Fibroblast of skin of scalp (primary cell): ENCODE results near the gene TBX18. TPM values are rescaled to one million over a fixed set of nuclear protein-coding genes. Genes with fewer than 3 reads are reported as not detected.
A peak's percentile ranks its signal among the peaks of the same experiment; 100 is the strongest.

Source experiments
- DNase-seq: peaks from one replicate; pipeline ENCODE4 v3.0.0-alpha.2; 2013
- polyA plus RNA-seq, 2 experiments: library from polyadenylated mRNA; unstranded; fragments of 120-200 nt; gene quantifications; one replicate each; pipeline ENCODE4 v1.2.1, GENCODE V29; 2013; ENCODE audit not compliant: insufficient read length in 2 of 2

TBX18 gene
- 26.0 TPM for polyA plus RNA-seq (2013, experiment 1 of 2; ENCODE audit: insufficient read length)
- 29.8 TPM for polyA plus RNA-seq (2013, experiment 2 of 2; ENCODE audit: insufficient read length)

DNA sequence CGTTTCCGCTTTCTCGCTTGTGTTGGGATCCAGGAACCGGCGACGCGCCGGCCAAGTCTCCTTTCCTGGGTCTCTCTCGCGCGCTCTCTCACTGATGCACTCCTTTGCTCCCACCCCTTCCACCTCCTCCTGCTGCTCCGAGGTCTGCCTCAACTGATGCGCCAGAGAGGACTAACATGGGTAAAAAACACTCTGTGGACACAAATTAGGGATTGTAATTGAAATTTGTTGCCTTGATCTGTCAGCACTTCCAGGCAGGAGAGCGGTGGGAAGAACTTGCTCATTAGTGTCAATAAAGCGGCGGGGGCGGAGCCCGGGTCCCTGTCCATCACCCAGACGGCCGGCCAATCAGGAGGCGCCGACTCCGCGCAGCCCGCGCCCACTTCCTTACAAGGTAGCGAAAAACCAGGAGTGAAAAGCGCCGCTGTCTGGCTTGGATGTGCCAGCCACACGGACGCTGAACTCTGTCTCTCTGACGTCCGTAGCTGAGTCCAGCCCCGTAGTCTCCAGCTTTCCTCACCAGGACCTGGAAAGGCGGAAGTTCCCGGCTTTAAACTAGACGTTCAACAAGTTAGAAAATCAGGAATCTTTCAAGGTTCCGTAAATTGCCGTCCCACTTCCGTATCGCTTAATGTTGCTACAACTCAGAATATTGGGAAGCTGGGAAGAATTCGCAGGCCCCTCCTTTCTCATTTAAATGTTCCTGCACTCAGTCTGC, at the start of gene TBX18:
TSS of gene TBX18 (minus strand) at position 267 of the 718 bp plus-strand sequence. CDS start 417 bp downstream, outside the sequence.
- DNase-seq, result peak; percentile 99

DNA sequence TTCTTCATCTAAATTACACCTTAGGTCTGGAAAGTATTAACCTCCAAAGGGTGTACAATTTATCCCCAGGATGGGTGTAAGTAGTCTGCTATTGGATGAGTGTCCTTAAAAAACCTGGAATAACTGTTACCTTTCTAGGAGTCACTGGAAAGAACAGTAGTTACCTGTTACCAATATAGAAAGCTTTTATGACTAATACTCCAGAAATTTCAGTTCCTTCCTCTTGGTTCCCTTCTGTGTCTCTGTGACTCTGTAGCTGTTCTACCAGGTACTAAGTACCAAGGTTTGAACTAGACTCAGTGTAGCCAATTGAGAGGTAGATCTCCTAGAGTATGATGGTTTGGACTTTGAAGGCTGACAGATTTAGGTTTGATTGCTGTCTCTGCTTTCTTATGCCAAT, 47.0 kb upstream of the TBX18 start:
- no peak for DNase-seq

DNA sequence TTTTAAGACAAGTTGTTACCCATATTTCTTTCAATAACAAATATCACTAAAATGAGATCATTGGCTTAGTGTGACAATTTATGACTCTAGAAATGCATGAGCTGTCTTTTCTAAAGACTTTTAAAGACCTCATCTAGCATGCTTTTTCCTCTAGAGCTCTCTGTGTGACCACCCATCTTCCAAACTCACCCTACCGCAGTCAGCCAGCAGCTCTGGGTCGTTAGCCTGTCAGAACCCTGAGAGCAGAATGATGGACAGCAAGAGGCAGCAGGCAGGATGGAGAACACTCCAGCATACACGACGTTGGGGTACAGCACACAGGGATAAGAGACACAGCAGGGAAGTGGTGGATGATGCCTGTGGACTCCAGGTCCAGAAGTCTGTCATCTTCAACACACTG, 45.1 kb upstream of the TBX18 start:
- no peak for DNase-seq

- DNase-seq, result no peak
Measured at GRCh38 chr6:84808491-84809061, 44.2 kb upstream of the TBX18 start.

- no peak for DNase-seq
Measured at GRCh38 chr6:84805145-84805544, 40.7 kb upstream of the TBX18 start.

DNA sequence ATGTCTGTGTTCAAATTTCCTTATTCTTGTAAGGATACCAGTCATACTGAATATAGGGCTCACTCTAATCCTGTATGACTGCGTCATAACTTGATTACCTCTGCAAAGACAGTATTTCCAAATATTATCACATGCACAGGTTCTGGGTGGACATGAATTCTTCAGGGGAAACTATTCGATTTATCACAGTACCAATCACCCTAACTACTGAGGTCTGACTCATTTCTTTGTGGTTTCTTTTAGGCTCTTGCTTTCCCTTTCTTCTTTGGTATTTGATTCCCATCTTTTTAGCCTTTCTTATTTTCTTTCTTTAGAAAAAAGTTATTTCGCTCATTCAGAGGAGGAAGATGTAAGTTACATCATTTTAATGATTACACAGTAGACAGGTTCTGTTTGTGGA, 40.3 kb upstream of the TBX18 start:
- peak; percentile 26 for DNase-seq

- no peak for DNase-seq
Measured at GRCh38 chr6:84801250-84801649, 36.9 kb upstream of the TBX18 start.

GRCh38 chr6:84798257-84798656, 33.9 kb upstream of the TBX18 start:
- peak; percentile 80 for DNase-seq

DNA sequence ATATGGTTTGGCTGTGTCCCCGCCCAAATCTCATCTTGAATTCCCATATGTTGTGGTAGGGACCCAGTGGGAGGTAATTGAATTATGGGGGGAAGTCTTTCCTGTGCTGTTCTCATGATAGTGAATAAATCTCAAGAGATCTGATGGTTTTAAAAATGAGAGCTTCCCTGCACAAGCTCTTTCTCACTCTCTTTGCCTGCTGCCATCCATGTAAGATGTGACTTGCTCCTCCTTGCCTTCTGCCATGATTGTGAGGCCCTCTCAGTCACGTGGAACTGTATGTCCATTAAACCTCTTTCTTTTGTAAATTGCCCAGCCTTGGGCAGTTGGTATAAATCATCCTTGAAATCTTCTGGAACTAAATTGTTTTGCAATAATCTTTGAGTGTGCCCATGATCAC, 31.9 kb upstream of the TBX18 start:
- no peak for DNase-seq

GRCh38 chr6:84791927-84792326, 27.5 kb upstream of the TBX18 start:
- DNase-seq, result no peak

- DNase-seq, result peak; percentile 18
Measured at GRCh38 chr6:84791233-84791632, 26.8 kb upstream of the TBX18 start.

GRCh38 chr6:84789170-84789569, 24.8 kb upstream of the TBX18 start:
- DNase-seq, result no peak

- DNase-seq, result no peak
Measured at GRCh38 chr6:84788689-84789088, 24.3 kb upstream of the TBX18 start.

- DNase-seq, result peak; percentile 65
Measured at GRCh38 chr6:84785671-84786070, 21.3 kb upstream of the TBX18 start.

- no peak for DNase-seq
Measured at GRCh38 chr6:84779917-84780316, 15.5 kb upstream of the TBX18 start.

GRCh38 chr6:84779380-84779779, 15.0 kb upstream of the TBX18 start:
- no peak for DNase-seq

- peak; percentile 90 for DNase-seq
Measured at GRCh38 chr6:84777888-84778287, 13.5 kb upstream of the TBX18 start.

DNA sequence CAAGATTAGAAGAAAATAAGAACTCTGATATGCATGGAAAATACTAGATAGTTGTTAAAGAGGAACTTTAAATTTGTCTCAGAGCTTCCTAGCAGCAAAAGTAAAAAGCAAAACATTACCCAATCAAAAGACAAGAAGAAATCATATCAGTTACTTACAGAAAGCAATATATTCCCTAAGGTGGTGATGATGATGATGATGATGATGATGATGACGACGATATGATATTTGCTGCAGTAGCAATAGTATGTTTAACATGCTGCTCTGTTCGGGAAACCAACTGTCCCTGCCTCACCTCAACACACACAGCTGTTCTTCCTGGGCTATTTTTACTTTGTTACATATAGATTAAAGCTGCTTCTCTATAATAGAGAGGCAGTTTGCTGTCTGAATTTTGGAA, 12.0 kb upstream of the TBX18 start:
- no peak for DNase-seq

- no peak for DNase-seq
Measured at GRCh38 chr6:84775751-84776150, 11.4 kb upstream of the TBX18 start.

GRCh38 chr6:84774985-84775284, 10.5 kb upstream of the TBX18 start:
- no peak for DNase-seq

- DNase-seq, result peak; percentile 72
Measured at GRCh38 chr6:84774157-84774984, 10.0 kb upstream of the TBX18 start.

DNA sequence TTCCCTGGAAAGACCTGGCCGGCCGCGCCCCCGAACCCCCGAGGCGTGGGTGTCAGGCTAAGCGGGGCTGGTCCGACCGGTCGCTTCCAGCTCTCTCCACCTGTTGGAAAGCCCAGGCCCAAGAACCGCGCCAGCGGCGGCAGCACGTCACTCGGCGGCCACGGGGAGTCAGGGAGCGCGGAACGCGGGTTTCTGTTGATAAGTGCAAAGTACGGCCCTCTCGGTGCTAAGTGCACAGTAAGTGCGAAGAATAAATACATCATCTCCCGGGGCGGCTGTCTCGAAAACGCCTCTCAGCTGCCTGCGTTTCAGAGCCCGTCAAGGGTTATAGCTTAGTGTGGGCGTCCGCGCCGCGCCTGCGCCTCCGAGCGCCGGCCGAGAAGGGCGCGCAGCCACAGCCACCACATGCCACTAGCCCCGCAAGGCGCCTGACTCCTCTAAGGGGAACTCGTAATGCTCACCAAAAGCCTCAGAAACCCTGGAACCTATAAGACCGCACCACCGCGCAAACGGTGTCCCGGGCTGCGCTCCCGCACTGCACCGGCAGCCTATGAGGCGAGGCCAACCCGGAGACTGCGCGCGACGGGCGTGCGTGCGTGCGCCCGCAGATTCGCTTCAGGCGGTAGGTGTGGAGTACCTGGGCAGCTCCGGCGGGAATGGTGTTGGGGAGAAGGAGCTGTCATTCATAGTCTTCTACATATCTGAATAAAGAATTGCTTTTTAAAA, 9.2 kb upstream of the TBX18 start:
- peak; percentile 61 for DNase-seq

- DNase-seq, result no peak
Measured at GRCh38 chr6:84773133-84773430, 8.7 kb upstream of the TBX18 start.
